CMK (cell line): Measurements from ENCODE around the gene GSE1.

Experiments used
- DNase-seq: peaks from one replicate; pipeline ENCODE4 v3.0.0-alpha.2; 2010; ENCODE audit warnings: low read depth

GSE1 gene

DNA sequence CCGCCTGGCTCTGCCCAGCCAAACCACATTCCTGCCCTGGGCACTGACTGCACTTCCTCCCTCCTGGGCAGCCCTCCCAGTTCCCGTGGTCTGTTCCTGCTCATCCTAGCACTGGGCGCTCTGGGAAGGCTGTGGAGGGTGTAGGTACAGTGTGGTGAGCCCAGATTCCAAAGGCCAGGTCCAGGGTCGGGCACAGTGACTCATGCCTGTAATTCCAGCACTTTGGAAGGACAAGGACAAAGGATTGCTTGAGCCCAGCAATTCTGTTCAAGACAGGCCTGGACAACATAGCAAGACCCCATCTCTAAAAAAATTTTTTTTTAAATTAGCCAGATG, 107.1 kb downstream of the GSE1 start:
- DNase-seq, result no peak

DNA sequence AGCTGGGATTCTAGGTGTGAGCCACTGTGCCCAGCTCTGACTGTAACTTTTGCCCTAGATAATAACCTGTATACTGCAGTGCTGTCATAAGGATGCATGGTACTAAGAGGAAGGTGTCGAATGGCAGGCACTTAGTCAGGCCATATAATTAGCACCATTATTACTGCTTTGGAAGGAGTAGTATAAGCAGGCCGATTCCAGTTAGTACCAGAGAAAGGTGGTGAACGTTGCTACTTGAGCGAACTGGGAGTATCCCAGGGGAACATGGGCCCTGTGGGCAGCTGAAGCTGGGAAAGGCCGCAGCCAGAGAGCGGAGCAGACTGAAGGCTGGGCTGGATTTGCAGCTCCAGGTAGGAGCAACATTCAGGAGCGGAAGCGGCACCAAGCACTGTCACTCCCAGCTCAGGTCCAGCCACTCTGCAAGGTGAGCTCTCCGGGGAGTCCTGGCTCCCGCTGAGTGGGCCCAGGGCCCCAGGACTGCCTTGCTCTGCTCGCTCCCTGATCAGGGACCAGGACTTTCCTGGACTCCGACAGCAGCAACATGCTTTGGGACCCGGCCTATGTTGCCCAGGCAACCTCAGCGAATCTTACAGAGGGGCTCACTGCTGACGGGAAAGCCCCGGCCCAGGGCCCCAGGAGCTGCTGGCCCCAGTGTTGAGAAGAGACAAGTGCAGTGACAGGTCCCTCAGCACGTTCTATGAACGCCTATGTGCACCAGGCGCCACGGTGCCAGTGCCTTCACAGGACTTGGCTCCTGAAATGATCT, 109.2 kb downstream of the GSE1 start:
- no peak for DNase-seq

GRCh38 chr16:85724126-85724879, 111.2 kb downstream of the GSE1 start:
- no peak for DNase-seq

DNA sequence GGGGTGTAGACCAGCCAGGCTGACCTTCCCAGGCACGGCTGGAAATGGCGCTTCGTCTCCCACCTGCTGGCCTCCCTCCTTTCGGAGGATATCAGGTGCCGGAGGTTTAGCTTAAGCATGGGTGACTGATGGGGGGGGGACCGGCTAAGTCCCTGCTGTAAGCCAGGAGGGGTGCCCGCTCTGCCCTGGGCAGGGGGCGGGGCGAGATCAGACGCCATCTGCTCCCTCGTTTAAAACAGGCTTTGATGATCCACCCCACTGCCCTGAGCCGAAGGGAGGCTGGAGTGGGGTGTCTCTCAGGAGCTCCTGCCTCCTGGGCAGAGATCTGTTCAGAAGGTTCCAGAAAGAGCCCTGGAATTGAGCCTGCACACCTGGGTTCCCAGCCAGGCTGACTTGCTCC, 111.8 kb downstream of the GSE1 start:
- DNase-seq, result no peak
